Measurements from ENCODE around the gene RDH5.

GRCh38 chr12:55721601-55722213 is 1.5 kb downstream of the RDH5 start:
- TF ChIP-seq, protein P1, sequence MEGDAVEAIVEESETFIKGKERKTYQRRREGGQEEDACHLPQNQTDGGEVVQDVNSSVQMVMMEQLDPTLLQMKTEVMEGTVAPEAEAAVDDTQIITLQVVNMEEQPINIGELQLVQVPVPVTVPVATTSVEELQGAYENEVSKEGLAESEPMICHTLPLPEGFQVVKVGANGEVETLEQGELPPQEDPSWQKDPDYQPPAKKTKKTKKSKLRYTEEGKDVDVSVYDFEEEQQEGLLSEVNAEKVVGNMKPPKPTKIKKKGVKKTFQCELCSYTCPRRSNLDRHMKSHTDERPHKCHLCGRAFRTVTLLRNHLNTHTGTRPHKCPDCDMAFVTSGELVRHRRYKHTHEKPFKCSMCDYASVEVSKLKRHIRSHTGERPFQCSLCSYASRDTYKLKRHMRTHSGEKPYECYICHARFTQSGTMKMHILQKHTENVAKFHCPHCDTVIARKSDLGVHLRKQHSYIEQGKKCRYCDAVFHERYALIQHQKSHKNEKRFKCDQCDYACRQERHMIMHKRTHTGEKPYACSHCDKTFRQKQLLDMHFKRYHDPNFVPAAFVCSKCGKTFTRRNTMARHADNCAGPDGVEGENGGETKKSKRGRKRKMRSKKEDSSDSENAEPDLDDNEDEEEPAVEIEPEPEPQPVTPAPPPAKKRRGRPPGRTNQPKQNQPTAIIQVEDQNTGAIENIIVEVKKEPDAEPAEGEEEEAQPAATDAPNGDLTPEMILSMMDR (conservative IDR thresholded peaks at IDR 0.05) = no peak
- TF ChIP-seq ZFX (IDR thresholded peaks at IDR 0.05) = no peak

Data from C4-2B (cell line).